Measurements from ENCODE around the gene FOXJ3. TPM values are rescaled to one million over a fixed set of nuclear protein-coding genes. Genes with fewer than 3 reads are reported as not detected.

FOXJ3 gene
- total and polyA plus RNA-seq, 2 of the 8 experiments (the other 6 are each of a cell fraction or from before 2014, with no cell fraction given): 48.6 to 51.9 TPM

DNA sequence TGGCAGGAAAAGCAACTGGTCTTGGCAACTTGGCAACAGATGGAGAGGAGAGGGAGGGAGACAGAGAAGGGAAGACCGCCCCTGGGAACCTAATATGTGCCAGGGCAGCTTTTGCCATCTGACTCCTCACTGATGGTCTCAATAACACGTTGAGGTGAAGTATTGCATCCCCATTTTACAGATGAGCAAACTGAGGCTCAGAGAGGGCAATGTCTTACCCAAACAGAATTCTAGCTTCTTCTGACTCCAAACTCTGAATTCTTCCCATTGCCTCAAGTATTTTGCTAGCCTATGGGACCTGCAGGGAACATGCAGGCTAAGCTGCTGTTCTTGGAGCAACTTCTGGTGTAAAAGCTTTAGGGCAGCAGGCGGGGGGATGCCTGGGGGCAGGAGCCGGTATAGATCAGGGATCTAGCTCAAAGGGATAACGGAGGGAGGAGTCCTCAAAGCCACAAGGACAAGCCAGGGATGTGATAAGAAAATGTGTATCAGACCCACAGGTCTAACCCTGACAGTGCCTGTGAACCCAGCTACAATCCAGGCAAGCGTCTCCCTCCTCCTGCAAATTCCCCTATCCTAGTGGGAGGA lies 163.3 kb downstream of the FOXJ3 start:
- H3K56ac ChIP-seq (replicated peaks; ENCODE audit: insufficient read length, low read depth, low read length): no peak overlapping the region
- H3K27me3 ChIP-seq (replicated peaks in 1 of 4; ENCODE audit: control insufficient read depth in 3 of 4, extremely low read depth in 1 of 4, insufficient read depth in 3 of 4, low read length in 3 of 4): no peaks in the 10 kb centered on the region
- DNase-seq (ENCODE audit: low read depth in 1 of 2, low spot score in 2 of 2): no peak
- TF ChIP-seq SP1 (IDR thresholded peaks at IDR 0.05; ENCODE audit: low read depth, low read length) (no peak), GTF2F1 (IDR thresholded peaks at IDR 0.05; ENCODE audit: borderline replicate concordance, low read depth, low read length) (no peak), JUN (IDR thresholded peaks at IDR 0.05; ENCODE audit: low read depth, low read length) (no peak), SIX5 (IDR thresholded peaks at IDR 0.05; ENCODE audit: low read depth, low read length) (no peak)
- H2BK20ac ChIP-seq (ENCODE audit: low read length): no peak overlapping the region
- no peak overlapping the region for H3K4ac ChIP-seq (replicated peaks; ENCODE audit: insufficient read length, low read depth, low read length)
- H3K14ac ChIP-seq (ENCODE audit: insufficient read length): no peak overlapping the region
- H3K23me2 ChIP-seq (ENCODE audit: low read depth, low read length): no peaks in the 10 kb centered on the region; the same call in 1 of the 2 replicates
- no peak overlapping the region for H2BK15ac ChIP-seq (ENCODE audit: low read length)
- no peaks in the 10 kb centered on the region for H3K79me2 ChIP-seq (ENCODE audit: control insufficient read depth in 1 of 2, insufficient read depth in 2 of 2, low read length in 2 of 2)
- FAIRE-seq: no peak
- H4K5ac ChIP-seq (ENCODE audit: insufficient read length, low read depth, low read length): no peak overlapping the region
- H3K9me3 ChIP-seq (ENCODE audit: insufficient read depth in 2 of 2, low read depth in 1 of 2, low read length in 1 of 2): no peaks in the 10 kb centered on the region
- H2BK120ac ChIP-seq (replicated peaks; ENCODE audit: low read depth, low read length): no peak overlapping the region
- no peak overlapping the region for H4K91ac ChIP-seq (replicated peaks; ENCODE audit: insufficient read length, low read length)
- no peak overlapping the region for H3K9ac ChIP-seq (replicated peaks in 1 of 4; ENCODE audit: extremely low read depth in 1 of 4, low read depth in 3 of 4, low read length in 3 of 4)
- H3K36me3 ChIP-seq (ENCODE audit: control insufficient read depth in 2 of 4, insufficient read depth in 4 of 4, low read length in 3 of 4): no peaks in the 10 kb centered on the region; a peak in 1 of 8 replicates
- H4K8ac ChIP-seq (ENCODE audit: extremely low read depth, insufficient read depth, low read length): no peak overlapping the region
- H4K20me1 ChIP-seq (replicated peaks in 1 of 2; ENCODE audit: control insufficient read depth in 1 of 2, insufficient read depth in 2 of 2, low read length in 2 of 2): no peaks in the 10 kb centered on the region
- 0 out of 2 replicates have a peak overlapping the region, but pooled peaks have one; percentile 77 for H2BK12ac ChIP-seq (ENCODE audit: low read depth, low read length)
- WGBS, 2 experiments (ENCODE audit: extremely low coverage in 1 of 2, insufficient coverage in 1 of 2, insufficient read length in 1 of 2, insufficient replicate concordance in 2 of 2, low coverage in 1 of 2, low lambda C conversion rate in 2 of 2, missing lambda C conversion rate in 1 of 2): 88% methylated on average over 6 of the region's 6 CpGs; no CpG with 5 or more reads in 1 of the 2 experiments
- H3K27ac ChIP-seq (ENCODE audit: low read depth, low read length): no peak overlapping the region
- H3K23ac ChIP-seq (ENCODE audit: insufficient read length): no peak overlapping the region
- peaks cover 0 to 7% (median 2%) of the 10 kb centered on the region in 4 experiments; a peak in 2 of 7 replicates for H3K4me1 ChIP-seq (replicated peaks in 1 of 4; ENCODE audit: control insufficient read depth in 3 of 4, insufficient read depth in 4 of 4, low read length in 3 of 4)
- no peaks in the 10 kb centered on the region for H3K79me1 ChIP-seq (ENCODE audit: low read depth, low read length)
- POLR2A ChIA-PET (ENCODE audit: partially characterized antibody): no interaction called here
- CTCF ChIA-PET (ENCODE audit: partially characterized antibody): interaction anchor here (0.7 to 7.9 kb wide), 11 partner anchors 8 to 656 kb away, joined by 3 to 77 read pairs (median 7); partner anchors contain the start of gene GUCA2A
- H2AK5ac ChIP-seq (ENCODE audit: low read depth, low read length): no peak overlapping the region; the same call in 1 of the 2 replicates
- H2AFZ ChIP-seq (ENCODE audit: low read length): no peak overlapping the region
- H3K4me2 ChIP-seq (ENCODE audit: insufficient read depth in 1 of 2, low read depth in 2 of 2, low read length in 2 of 2): no peak overlapping the region
- no peak overlapping the region for H3K18ac ChIP-seq (ENCODE audit: extremely low read depth, low read length)
- H2BK5ac ChIP-seq (ENCODE audit: low read depth, low read length): peak overlapping the region; percentile 57; the same call in 1 of the 2 replicates
- no peak overlapping the region for H3K4me3 ChIP-seq (ENCODE audit: extremely low read depth in 1 of 4, insufficient read depth in 2 of 4, low read depth in 3 of 4, low read length in 4 of 4)

Data from H1 (cell line).